Measurements from ENCODE around the gene PTPRN.

PTPRN gene

DNA sequence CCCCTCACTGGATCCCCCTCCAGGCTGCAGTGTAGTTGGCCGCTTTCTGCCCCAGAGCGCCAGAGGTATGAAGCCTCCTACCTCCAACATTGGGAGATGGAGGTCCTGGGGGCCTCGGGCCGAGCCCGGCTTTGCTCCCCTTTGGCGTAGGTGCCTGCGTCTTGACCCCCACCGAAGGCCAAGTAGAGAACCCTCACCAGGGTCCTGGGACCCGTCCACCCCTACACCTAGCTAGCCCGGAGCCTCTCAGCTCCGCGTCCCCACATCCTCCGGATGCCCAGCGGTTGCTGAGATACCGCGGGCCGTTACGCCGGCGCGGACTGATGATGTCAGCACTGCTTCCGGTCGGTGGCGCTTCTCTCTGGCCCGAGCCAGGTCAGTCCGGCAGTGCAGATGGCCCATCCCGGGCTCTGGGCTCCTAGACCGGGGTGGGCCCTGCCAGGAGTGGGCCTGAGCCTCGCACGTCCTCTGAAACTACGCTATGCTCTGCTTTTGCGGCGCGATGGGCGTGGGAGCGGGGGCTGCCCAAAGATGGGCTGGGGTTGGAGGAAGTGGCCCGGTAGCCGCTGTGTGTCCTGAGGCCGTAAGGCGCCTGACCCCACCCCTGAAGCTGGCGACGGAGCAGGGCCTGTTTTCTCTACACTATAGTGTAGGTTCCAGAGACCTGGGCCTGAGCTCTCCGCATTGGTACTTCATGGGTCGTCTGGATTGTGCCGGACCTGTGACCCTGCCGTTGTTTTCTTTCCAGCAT is 63.9 kb downstream of the PTPRN start, which contains the start of the genes GLB1L and STK16:
Gene GLB1L (minus strand): TSS at position 297 of the 751 bp plus-strand sequence. CDS start 1,871 bp downstream, outside the sequence.
Gene STK16 (plus strand): TSS at position 332 of the 751 bp plus-strand sequence. CDS start 521 bp downstream, outside the sequence.
- peak; percentile 95 for DNase-seq (ENCODE audit: low read depth)
- peak within 1 kb of the TSS; percentile 93 for H3K4me3 ChIP-seq (replicated peaks; ENCODE audit: low read depth, low read length)
- TF ChIP-seq, protein P1, sequence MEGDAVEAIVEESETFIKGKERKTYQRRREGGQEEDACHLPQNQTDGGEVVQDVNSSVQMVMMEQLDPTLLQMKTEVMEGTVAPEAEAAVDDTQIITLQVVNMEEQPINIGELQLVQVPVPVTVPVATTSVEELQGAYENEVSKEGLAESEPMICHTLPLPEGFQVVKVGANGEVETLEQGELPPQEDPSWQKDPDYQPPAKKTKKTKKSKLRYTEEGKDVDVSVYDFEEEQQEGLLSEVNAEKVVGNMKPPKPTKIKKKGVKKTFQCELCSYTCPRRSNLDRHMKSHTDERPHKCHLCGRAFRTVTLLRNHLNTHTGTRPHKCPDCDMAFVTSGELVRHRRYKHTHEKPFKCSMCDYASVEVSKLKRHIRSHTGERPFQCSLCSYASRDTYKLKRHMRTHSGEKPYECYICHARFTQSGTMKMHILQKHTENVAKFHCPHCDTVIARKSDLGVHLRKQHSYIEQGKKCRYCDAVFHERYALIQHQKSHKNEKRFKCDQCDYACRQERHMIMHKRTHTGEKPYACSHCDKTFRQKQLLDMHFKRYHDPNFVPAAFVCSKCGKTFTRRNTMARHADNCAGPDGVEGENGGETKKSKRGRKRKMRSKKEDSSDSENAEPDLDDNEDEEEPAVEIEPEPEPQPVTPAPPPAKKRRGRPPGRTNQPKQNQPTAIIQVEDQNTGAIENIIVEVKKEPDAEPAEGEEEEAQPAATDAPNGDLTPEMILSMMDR (IDR thresholded peaks at IDR 0.05; ENCODE audit: low read length, missing control alignments) = no peak

DNA sequence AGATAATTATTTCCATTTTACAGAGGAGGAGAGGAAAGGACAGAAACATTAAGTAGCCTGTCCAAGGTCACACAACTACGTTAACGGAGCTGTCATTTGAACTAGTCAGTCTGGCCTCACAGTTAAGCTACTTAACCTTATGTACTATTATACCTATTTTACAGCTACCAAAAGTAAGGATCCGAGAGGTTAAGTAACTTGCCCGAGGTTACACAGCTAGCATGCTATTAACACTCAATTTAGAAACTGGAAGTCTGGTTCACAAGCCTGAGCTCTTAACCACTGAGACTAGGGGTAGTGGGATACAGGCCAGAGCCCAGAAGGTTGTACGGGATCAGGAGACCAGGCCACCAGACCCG is 64.4 kb downstream of the PTPRN start:
- TF ChIP-seq, protein P1 (IDR thresholded peaks at IDR 0.05; ENCODE audit: low read length, missing control alignments) = no peak
- DNase-seq (ENCODE audit: low read depth) = no peak
- peak overlapping the region; percentile 93 for H3K4me3 ChIP-seq (replicated peaks; ENCODE audit: low read depth, low read length)

DNA sequence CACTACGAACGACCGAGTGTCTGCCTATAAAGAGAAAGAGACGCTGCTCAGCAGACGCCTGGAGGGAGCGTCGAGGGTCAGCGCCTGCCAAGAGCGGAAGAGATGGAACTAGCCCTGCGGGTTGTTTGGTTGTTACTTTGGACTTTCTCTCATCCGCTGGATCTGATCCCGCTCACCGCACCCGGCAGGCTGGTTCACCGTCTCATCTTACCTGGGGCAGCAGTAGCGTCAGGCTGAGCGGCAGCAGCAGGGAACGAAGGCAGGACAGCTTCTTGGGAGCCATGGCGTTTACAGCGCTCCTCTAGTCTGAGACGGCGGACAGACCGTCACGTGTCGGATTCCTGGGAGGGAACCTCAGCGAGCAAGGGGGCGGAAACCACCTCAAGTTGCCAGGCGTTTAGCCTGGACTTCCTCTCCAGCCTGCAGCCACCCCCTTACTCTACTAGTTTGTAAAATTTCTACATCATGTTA is 65.9 kb downstream of the PTPRN start:
- peak overlapping the region; percentile 40 for H3K4me3 ChIP-seq (replicated peaks; ENCODE audit: low read depth, low read length)
- peak; percentile 31 for DNase-seq (ENCODE audit: low read depth)
- TF ChIP-seq, protein P1 (IDR thresholded peaks at IDR 0.05; ENCODE audit: low read length, missing control alignments) = no peak
